Caco-2 (cell line): Measurements from ENCODE around the gene MOV10L1. TPM values are rescaled to one million over a fixed set of nuclear protein-coding genes. Genes with fewer than 3 reads are reported as not detected.

Experiments used
- BruUV-seq: library from RNA; stranded (reverse); fragments of 400-500 nt; replicated peaks from 2 replicates; lab custom pipeline; 2021; lab: Mats Ljungman, UMichigan
- CTCF ChIA-PET: fragments of 300-600 bp; sonication (Branson Sonifier 250); formaldehyde crosslinking; loops from one replicate; lab custom pipeline; 2022; ENCODE audit warnings: antibody characterized with exemption; lab: Charles Lee
- POLR2A ChIA-PET: fragments of 300-600 bp; sonication (Branson Sonifier 250); formaldehyde crosslinking; loops from one replicate; lab custom pipeline; 2022; ENCODE audit warnings: antibody characterized with exemption; lab: Charles Lee
- DNase-seq, 2 experiments: peaks; one replicate each; pipeline versions ENCODE4 v3.0.0 to v3.0.0-alpha.2; 2020 to 2022
- H3K27me3 ChIP-seq: replicated peaks from 2 replicates; pipeline ENCODE4 v1.6.0; 2011; ENCODE audit warnings: low read length; ENCODE audit not compliant: control insufficient read depth, insufficient read depth
- H3K36me3 ChIP-seq: 2 replicates; pipeline ENCODE4 v1.5.1; 2011; ENCODE audit warnings: low read length; ENCODE audit not compliant: control insufficient read depth, insufficient read depth
- H3K4me1 ChIP-seq: fragments of 250-450 bp; sonication (Bioruptor Pico); 2 replicates; pipeline ENCODE4 v1.5.1; 2020; ENCODE audit warnings: mild to moderate bottlenecking
- H3K4me3 ChIP-seq: 2 replicates; pipeline ENCODE4 v1.5.1; 2011; ENCODE audit warnings: low read depth, mild to moderate bottlenecking, control low read depth, low read length
- H3K9me3 ChIP-seq: fragments of 250-450 bp; sonication (Bioruptor Pico); 2 replicates; pipeline ENCODE4 v1.5.1; 2020; ENCODE audit warnings: mild to moderate bottlenecking, moderate library complexity
- H3K27ac Mint-ChIP-seq: one replicate; pipeline ENCODE4 v1.8.0; 2022; ENCODE audit warnings: mixed read lengths; ENCODE audit not compliant: unreplicated experiment
- H3K27me3 Mint-ChIP-seq: one replicate; pipeline ENCODE4 v1.8.0; 2022; ENCODE audit warnings: mixed read lengths; ENCODE audit not compliant: insufficient read depth, unreplicated experiment
- H3K36me3 Mint-ChIP-seq: one replicate; pipeline ENCODE4 v1.8.0; 2022; ENCODE audit warnings: mild to moderate bottlenecking, mixed read lengths; ENCODE audit not compliant: insufficient read depth, unreplicated experiment
- H3K4me1 Mint-ChIP-seq: one replicate; pipeline ENCODE4 v1.8.0; 2022; ENCODE audit warnings: low read depth, mixed read lengths; ENCODE audit not compliant: unreplicated experiment
- H3K4me3 Mint-ChIP-seq: one replicate; pipeline ENCODE4 v1.8.0; 2022; ENCODE audit warnings: mild to moderate bottlenecking, moderate library complexity, mixed read lengths; ENCODE audit not compliant: unreplicated experiment
- H3K9me3 Mint-ChIP-seq: one replicate; pipeline ENCODE4 v1.8.0; 2022; ENCODE audit warnings: mixed read lengths; ENCODE audit not compliant: unreplicated experiment
- intact Hi-C: fragments of 100-400 bp; cut with micrococcal nuclease; formaldehyde crosslinking; loops from one replicate; pipeline ENCODE4 v1.10.0; 2022; ENCODE audit not compliant: unreplicated experiment
- total RNA-seq: library from RNA; stranded (reverse); gene quantifications from 2 replicates; pipeline ENCODE4 v1.2.3, GENCODE V29; 2022
- TF ChIP-seq, protein P1 (sequence below), 2 experiments: fragments of 200-600 bp in 1 of 2; IDR thresholded peaks; 1 replicate in 1 of 2; 2 replicates in 1 of 2; pipeline versions ENCODE4 v1.5.1 to v1.8.0; 2011 to 2022; ENCODE audit warnings: antibody characterized with exemption in 1 of 2, control low read depth in 1 of 2, inconsistent platforms in 1 of 2, low read depth in 1 of 2, low read length in 1 of 2, mild to moderate bottlenecking in 1 of 2, moderate library complexity in 1 of 2; ENCODE audit not compliant: insufficient read depth in 1 of 2, severe bottlenecking in 1 of 2, unreplicated experiment in 1 of 2

The MOV10L1 gene
- total RNA-seq, 1 experiment from 2014 or later = not detected

DNA sequence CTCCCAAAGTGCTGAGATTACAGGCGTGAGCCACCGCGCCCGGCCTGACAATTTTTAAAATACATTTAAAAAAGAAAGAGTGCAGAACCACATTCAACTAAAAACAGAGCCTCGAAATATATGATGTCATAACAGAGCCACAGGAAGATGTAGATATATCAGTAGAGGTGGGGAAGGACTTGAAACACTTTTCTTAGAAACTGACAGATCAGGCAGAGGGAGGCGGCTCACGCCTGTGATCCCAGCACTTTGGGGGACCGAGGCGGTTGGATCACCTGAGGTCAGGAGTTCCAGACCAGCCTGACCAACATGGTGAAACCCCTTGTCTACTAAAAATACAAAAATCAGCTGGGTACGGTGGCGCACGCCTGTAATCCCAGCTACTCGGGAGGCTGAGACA, 11.6 kb upstream of the MOV10L1 start:
- Mint-ChIP-seq H3K4me3 (no peak overlapping the region), H3K27me3 (no peaks in the 10 kb centered on the region), H3K27ac (no peak overlapping the region), H3K36me3 (no peaks in the 10 kb centered on the region), H3K9me3 (no peaks in the 10 kb centered on the region), H3K4me1 (peaks cover 6% of the 10 kb centered on the region)
- Histone ChIP-seq H3K9me3 (no peaks in the 10 kb centered on the region), H3K4me1 (peaks cover 15% of the 10 kb centered on the region), H3K36me3 (no peaks in the 10 kb centered on the region), H3K4me3 (no peak overlapping the region), H3K27me3 (no peaks in the 10 kb centered on the region)
- no TSS peak for BruUV-seq
- TF ChIP-seq, protein P1, sequence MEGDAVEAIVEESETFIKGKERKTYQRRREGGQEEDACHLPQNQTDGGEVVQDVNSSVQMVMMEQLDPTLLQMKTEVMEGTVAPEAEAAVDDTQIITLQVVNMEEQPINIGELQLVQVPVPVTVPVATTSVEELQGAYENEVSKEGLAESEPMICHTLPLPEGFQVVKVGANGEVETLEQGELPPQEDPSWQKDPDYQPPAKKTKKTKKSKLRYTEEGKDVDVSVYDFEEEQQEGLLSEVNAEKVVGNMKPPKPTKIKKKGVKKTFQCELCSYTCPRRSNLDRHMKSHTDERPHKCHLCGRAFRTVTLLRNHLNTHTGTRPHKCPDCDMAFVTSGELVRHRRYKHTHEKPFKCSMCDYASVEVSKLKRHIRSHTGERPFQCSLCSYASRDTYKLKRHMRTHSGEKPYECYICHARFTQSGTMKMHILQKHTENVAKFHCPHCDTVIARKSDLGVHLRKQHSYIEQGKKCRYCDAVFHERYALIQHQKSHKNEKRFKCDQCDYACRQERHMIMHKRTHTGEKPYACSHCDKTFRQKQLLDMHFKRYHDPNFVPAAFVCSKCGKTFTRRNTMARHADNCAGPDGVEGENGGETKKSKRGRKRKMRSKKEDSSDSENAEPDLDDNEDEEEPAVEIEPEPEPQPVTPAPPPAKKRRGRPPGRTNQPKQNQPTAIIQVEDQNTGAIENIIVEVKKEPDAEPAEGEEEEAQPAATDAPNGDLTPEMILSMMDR (IDR thresholded peaks at IDR 0.05; ENCODE audit: insufficient read depth in 1 of 2, low read depth in 1 of 2, low read length in 1 of 2, severe bottlenecking in 1 of 2, unreplicated experiment in 1 of 2) = no peak
- intact Hi-C loops = no loop called here
- DNase-seq = no peak
- POLR2A ChIA-PET = no interaction called here
- CTCF ChIA-PET = interaction anchor here (0.7 kb wide), 1 partner anchor 212 kb away, joined by 4 read pairs; no protein-coding TSS in a partner anchor

DNA sequence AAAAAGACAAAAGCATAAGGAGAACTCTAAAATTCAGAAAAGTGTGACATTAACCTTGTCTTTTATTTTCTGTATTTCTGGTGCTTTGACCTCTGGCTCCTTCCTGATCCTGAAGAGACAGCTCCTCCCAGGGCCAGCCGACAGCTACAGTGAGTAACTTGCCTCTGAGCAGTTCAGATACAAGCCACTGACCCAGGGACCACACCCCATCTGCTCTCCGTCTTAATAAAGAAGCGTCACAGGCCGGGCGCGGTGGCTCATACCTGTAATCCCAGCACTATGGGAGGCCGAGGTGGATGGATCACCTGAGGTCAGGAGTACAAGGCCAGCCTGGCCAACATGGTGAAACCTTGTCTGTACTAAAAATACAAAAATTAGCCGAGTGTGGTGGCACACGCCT, 11.0 kb upstream of the MOV10L1 start:
- peak in 1 of 2 experiments; percentile 52 for DNase-seq
- no peaks in the 10 kb centered on the region for H3K9me3 Mint-ChIP-seq
- H3K4me1 ChIP-seq = peaks cover 20% of the 10 kb centered on the region
- H3K4me3 Mint-ChIP-seq = no peak overlapping the region
- CTCF ChIA-PET = no interaction called here
- H3K4me3 ChIP-seq = no peak overlapping the region
- H3K36me3 ChIP-seq = no peaks in the 10 kb centered on the region
- no peak overlapping the region for H3K27ac Mint-ChIP-seq
- intact Hi-C loops = no loop called here
- POLR2A ChIA-PET = no interaction called here
- H3K27me3 Mint-ChIP-seq = no peaks in the 10 kb centered on the region
- peaks cover 9% of the 10 kb centered on the region for H3K4me1 Mint-ChIP-seq
- no peaks in the 10 kb centered on the region for H3K27me3 ChIP-seq
- TF ChIP-seq, protein P1 (IDR thresholded peaks at IDR 0.05; ENCODE audit: insufficient read depth in 1 of 2, low read depth in 1 of 2, low read length in 1 of 2, severe bottlenecking in 1 of 2, unreplicated experiment in 1 of 2) = no peak
- no peaks in the 10 kb centered on the region for H3K36me3 Mint-ChIP-seq
- no peaks in the 10 kb centered on the region for H3K9me3 ChIP-seq
- BruUV-seq = no TSS peak

DNA sequence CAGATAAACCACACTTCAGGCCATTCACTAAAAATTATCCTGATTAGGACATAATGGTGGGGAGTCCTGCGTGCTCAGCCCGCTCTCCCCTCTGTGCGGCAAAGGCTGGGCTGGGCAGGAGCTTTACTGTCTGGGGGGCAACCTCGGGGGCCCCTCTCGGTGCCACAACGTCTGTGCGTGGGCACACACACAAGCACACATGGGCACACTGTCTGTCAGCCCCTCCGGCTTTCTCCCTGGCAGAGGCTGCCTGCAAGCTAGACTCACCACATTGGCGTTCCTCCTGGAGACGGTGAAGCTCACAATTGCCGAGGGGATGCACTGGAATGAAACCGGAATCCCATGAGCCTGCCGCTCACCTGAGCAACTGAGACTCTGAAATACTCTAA, 9.7 kb upstream of the MOV10L1 start:
- Mint-ChIP-seq H3K27ac (no peak overlapping the region), H3K4me3 (no peak overlapping the region), H3K4me1 (peaks cover 9% of the 10 kb centered on the region), H3K9me3 (no peaks in the 10 kb centered on the region), H3K27me3 (no peaks in the 10 kb centered on the region), H3K36me3 (no peaks in the 10 kb centered on the region)
- no peaks in the 10 kb centered on the region for H3K27me3 ChIP-seq
- TF ChIP-seq, protein P1 (IDR thresholded peaks at IDR 0.05; ENCODE audit: insufficient read depth in 1 of 2, low read depth in 1 of 2, low read length in 1 of 2, severe bottlenecking in 1 of 2, unreplicated experiment in 1 of 2) = no peak
- no TSS peak for BruUV-seq
- no peak for DNase-seq
- ChIA-PET CTCF (no interaction called here), POLR2A (no interaction called here)
- peaks cover 23% of the 10 kb centered on the region for H3K4me1 ChIP-seq
- no peaks in the 10 kb centered on the region for H3K36me3 ChIP-seq
- intact Hi-C loops = no loop called here
- H3K4me3 ChIP-seq = no peak overlapping the region
- no peaks in the 10 kb centered on the region for H3K9me3 ChIP-seq
